Right kidney (tissue), 1 donor: ENCODE data around the gene TMEM132D.

Experiments used
- DNase-seq: peaks from one replicate; pipeline ENCODE4 v3.0.0-alpha.2; 2016

The TMEM132D gene

DNA sequence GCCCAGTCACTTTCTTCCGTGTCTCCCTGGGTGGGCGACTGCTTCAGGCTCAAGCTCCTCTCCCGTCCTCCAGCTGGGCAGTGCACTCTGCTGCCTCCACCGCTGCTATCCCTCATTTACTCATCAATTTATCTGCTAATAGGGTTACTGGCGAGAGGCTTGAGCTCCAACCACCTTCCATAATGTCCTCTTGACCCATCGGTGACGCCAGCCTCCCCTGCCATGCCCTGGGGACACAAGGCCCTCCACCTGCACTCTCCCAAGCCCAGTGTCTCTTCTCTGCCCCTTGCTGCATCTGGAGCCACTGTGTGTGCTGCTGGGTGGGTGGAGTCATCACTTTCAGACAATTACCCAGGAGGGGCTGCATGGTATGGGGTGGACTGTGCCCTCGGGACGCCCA lies 78.5 kb downstream of the TMEM132D start:
- no peak for DNase-seq

DNA sequence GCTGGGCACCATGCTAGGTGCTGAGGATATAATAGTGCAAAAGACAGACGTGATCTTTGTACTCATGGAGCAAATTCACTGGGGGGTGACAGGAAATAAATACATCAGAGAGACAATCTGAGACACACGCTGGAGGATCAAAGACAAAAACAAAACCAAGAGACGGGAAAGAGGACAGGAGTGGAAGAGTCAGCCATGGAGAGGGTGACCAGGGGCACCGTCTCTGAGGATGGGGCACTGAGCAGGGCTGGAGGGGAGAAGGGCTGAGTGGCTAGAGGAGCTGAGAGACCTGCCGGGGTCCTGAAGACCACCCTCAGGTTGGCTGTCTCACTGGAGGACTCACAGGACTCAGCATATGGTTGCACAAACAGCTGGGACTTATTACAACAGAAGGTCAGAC lies 81.9 kb downstream of the TMEM132D start:
- DNase-seq: no peak

DNA sequence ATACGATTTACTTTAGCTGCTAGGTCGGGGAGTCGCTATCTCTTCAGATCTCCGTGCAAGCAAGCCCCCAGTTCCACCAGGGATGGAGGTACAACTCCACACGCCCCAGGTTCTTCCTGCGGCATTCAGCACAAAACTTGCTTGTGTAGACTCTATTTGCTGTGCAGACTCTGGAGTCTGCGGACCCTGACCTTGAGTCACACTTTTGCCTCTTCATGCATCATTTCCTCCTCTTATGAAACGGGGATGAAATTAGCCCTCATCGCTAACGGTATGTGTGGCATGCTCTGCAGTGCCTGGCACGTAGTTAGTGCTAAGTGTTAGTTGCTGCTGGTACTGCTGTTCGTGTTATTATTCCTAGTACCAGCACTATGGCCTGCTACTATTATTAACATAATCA lies 84.4 kb downstream of the TMEM132D start:
- no peak for DNase-seq

DNA sequence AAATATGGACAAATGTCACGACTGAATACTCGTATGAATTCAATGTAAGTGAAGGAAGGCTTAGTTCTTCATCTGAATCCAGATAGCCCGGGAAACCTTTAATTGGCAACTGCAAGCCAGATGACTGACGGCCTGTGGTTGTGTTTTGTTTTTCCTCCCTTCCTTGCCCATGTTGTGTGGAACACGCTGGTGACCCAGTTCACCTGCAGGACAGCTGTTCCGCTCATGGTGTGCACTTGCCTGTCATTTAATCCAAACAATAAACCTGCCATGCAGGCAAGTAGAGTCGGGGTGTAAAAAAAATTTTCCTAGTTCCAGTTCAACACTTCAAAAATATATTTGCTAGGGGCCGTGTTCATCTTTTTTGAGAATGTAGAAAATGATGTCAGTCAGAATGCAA lies 88.0 kb downstream of the TMEM132D start:
- DNase-seq: no peak

DNA sequence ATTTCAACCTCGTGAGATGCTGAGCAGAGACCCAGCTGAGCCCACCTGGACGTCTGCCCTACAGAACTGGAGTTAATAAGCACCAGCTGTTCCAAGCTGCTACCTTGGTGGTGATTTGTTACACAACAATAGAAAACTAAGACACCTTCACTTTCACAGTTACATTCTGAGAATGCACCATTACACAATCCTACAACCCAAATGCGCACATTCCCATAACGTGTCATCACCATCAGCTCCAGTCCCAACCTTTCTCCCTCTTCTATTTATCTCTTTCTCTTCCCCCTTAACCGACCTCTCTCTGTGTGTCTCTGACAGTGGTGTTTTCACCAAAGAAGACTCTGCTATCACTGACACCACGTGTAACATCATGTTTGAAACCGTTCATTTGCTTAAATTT lies 91.9 kb downstream of the TMEM132D start:
- DNase-seq: no peak

DNA sequence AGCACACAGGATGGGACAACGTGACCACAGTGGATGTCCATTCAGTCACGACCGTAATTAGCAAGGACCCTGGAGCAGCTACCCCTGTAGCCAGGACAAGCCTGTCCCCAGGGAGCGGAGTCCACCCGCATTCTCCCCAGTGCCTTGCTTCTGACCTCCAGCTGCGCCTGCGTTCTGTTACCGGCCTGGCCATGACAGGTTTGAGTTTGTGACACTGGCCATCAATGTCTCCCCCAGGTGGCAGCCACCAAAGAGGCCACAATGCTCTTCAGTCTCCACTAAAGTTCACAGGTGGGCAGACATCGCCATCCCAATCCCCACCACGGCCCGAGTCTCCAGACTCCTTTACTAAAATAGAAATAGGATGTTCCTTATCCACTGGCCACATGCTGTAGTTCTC lies 96.7 kb downstream of the TMEM132D start:
- no peak for DNase-seq

DNA sequence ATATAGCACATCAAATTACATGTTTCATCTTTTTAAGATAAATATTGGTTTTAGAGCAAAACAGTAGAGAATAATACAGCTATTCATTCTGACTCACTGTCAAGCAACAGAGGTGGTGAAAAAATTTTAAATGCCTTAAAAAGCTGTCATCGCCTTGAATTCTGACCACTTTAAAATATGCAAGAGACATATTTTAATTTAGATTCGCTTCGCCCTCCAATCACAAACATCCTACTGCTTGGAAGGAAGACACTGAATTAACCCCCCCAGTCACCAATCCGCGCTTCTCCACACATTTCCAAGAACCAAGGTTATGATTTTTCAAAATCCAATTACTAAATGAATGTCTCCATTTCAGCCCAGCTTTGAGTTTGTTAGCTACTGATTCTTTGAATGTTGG lies 112.4 kb downstream of the TMEM132D start:
- no peak for DNase-seq

DNA sequence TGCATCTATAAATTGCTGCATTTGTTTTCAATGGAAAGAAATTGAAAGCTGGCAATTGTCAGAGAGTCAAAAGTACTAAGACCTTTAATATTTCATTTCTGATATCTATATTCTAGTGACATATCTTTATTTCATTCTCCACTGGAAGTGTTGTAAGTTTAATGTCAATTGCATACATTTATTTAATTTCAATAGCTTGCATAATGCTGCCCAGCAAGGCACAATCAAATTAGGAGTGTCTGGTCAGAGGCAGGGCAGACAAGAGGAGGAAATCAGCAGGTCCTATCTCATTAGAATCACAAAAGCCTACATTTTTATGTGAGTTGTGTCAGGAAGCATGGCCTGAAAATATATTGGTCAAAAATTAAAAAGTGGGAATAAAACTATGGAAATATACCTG lies 112.9 kb downstream of the TMEM132D start:
- no peak for DNase-seq

DNA sequence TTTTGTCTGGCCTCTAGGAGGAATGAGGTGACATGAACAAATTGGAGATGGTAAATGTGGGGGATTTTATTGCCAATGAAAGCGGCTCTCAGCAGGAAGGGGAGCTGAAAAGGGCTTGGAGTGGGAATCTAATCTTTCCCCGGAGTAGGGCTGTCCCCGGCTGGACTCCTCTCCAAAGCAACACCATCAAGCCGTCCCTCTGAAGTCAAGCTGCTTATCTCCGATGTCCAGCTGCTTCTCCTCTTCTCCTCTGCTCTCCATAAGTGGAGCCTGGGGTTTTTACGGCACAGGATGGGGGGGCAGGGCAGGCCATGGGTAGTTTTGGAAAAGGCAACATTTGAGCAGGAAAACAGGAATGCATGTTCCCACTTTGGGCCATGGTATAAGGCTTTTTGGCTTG lies 113.5 kb downstream of the TMEM132D start:
- no peak for DNase-seq

DNA sequence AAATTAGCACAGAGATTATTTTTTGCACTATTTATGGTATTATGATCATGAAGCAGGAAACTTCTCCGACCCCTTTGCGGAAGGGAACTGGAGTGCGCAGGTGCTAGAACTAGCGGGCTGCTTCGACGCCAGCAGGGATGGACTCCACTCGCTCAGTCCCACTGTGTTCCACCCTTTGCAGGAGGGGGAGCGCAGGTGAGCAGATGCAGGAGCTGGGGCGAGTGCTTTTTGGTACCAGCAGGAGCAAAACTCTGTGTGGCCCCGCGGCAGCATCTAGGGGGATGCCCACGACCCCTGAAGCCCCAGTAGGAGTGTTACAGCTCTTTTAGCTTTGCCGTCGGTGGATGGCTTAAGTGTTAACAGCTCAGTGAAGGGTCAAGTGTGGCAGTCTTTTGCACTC lies 113.9 kb downstream of the TMEM132D start:
- DNase-seq: no peak

DNA sequence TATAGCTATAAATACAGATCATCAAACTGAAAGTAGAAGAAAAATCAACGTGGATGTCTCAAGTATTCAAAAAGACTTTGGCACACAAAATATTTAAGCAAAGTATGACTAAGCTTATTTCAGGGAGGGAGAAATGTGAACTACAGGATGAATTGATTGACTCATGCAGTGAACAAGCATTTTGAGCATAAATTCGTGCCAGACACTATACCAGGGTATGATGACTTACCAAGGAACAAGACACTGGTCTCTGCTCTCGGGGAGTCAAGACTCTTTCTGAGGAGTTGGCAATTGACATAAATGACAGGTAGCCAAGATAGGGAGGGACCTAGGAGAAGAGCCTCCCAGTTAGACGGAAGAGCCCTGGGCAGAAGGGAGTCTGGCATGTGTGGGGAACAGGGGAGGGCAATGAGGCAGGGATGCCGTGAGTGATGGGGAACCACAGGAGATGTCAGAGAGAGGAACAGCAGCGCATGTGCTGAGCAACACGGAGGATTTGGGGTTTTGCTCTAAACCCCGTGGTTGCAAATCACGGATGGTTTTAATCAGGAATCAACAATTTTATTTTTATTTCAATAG lies 115.2 kb downstream of the TMEM132D start:
- no peak for DNase-seq

DNA sequence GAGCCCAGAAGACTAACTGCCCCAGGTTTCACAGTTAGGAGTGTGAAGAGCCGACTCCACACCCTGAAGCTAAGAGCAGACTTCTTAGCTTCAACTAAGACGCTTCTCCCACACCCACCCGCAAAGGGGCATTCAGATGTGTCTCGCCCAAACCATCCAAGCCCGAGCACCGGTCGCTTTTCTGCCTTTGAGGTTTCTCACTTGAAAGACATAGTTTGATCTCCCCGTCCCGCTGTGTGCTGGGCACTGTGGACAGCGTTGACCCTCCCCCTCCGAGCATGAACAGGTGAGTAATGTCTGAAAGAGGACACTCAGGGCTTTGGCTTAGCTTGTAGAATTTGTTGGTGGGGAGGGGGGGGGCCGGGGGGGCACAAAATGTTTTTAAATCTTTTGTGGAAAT lies 123.8 kb downstream of the TMEM132D start:
- no peak for DNase-seq

DNA sequence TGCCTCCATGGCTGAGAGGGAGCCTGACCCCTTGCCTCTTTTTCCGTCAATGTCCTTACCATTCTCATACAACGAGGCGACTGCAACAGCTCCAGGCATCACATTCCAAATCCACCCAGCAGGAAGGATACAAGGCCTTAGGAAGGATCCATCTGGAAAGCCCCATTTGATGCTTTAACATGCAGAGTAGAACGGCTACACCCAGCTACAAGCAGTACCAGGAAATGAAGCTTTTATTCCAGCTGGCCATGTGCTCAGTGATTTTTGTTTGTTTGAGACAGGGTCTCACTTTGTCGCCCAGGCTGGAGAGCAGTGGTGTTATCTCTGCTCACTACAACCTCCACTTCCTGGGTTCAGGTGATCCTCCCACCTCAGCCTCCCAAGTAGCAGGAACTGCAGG lies 124.8 kb downstream of the TMEM132D start:
- DNase-seq: no peak

DNA sequence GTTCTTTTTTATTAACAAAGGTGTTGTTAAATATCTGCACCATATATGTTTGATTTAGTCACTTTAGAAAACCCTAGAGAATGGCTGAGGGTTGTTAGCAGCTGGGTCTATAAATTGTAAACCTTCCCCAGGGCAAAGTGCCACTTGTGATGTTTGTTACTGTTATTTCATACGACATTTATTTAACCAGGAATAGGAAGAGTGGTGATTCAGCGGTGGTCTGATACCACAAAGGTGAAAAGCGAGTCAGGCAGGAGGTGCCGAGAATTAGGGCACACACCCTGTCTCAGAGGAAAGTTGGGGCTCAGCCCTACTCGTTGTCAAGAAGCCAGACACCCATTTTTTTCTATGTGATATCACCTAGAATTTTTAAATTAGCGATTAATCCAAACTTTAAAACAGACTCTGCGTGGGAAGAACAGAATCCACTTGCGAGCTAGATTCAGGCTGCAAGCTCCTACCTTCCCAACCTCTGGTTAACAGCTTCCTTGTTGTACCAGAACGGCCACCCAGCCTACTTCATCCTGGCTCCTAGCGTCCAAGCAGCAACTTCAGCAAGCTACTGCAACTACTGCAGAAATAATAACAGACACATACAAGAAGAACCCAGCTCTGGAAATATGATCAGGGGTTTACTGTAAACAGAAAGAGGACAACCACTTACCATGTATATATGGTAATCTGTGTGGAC lies 126.7 kb downstream of the TMEM132D start:
- no peak for DNase-seq

DNA sequence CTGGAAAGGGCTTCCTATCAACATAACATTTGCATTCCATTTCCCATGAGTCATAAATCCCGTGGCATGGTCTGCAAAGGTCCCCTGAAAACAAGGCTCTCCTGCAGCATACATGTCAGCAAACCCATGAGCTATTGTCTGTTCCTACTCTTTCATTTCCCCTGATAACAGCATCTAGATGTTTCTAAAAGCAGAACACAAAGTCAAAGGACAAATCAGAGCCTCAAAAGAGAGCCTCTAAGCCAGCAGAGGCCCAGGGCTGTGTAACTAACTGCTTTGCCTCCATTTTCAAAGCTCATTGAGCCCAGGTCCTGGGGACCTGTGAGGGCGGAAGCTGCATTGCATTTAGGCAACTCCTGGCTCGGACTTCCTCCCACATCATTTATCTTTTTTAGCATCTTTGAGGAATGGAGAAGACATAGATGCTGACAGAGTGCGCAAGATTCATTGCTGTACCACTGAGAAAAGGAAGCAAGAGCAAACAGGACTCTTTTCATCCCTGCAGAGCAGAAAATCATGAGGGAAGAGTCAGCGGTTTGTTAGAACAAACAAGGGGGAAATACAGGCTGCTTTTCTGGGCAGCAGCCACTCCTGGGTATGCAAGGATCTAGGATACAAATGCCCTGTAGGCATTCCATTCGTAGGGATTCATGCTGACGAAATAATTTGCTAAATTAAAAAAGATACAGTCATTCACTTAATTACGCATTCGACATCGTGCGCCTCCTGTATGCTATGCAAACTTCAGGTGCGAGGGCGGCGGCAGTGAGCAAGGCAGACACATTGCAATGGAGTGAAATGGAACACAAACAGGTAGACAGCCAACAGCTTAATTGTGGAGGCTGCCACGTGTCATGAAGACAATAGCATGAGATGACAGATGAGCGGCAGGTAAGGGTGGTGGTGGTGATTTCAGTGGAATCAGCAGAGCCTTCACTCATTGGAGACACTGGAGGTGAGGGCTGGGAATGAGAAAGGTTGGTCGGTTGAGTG lies 131.0 kb downstream of the TMEM132D start:
- DNase-seq: peak; percentile 23

DNA sequence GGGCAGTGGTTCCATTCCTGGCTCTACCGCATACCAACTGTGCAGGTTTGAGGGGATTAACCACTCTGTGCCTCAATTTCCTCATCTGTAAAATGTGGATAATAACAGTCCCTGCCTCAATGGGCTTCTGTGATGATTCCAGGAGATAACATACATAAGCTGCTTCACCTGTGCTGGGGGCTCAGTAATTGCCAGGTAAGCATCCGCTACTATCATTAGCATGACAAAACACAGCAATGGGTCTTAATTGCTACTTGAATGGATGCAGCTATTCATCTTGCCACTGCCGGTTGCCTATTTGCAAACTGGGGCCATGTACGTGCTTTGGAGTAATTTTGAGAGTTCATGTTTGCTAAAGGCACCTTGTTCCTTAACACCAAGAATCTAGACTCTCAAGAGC lies 132.6 kb downstream of the TMEM132D start:
- no peak for DNase-seq

DNA sequence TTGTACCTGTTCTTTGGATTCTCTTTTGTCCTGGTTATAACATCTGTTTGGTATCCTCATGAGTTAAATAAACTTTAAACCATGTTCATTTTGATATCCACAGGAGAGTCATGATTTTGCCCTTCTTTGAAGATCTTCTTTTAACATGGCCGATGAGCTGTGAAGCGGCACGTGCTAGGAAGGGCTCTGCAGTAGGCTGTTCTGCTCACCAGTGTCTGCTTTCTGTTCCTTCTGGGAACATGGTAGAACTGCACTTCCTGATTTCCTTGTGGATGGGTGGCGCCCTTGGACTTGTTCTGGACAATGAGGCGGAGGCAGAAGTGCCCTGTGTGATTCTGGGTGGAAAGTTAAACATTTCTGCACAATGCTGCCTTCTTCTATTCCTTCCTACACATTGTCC lies 138.1 kb downstream of the TMEM132D start:
- DNase-seq: no peak

DNA sequence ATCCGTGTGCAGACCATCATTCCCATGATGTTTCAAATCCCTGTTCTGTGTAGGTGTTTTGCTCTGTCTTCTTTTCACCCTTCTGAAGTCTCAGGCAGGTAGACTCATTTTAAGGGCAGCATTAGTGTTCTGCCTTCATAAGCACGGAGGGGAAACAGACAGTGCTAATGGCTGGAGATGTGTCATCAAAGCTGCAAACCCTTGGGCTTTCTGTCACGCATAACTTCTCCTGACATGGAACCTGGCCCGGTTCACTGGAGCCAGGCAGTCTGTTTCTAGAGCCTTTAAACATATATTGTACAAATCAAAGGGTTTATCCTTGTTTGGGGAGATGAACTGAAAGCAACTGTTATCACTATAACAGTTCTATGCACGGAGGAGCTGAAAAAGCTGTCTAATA lies 141.4 kb downstream of the TMEM132D start:
- no peak for DNase-seq

DNA sequence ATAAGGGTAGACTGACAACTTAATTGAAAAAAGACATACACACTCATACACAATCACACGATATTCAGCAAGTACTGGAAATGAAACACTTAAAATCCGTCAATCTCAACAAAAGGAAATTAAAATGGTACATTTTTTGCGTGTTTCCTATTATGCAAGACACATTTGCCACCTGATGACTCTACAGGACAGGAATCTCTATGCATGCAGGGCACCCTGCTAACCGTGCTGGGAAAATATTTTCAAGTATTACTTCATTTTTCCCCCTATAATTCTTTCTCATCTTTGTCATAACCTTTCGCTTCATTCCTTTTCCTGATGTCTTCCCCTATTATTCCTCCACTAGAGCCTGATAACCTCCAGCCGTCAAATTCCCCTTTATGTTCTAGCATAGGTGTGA lies 150.2 kb downstream of the TMEM132D start:
- no peak for DNase-seq

DNA sequence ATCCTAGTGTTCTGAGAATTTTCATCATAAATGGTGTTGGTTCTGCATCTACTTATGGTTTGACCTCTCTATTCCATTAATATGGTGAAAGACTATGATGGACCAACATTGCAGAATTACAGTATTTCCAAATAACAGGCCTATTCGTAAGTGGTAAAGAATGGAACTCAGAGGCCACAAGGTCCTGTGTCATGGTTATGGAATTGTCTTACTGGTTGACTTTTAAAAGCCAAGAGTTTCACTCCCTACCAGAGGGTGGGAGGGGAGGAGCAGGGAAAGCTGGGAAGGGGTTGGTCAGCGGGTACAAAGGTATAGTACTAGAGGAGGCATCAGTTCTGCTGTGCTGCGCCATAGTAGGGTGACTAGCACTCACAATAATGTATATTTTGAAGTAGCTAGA lies 153.4 kb downstream of the TMEM132D start:
- no peak for DNase-seq

DNA sequence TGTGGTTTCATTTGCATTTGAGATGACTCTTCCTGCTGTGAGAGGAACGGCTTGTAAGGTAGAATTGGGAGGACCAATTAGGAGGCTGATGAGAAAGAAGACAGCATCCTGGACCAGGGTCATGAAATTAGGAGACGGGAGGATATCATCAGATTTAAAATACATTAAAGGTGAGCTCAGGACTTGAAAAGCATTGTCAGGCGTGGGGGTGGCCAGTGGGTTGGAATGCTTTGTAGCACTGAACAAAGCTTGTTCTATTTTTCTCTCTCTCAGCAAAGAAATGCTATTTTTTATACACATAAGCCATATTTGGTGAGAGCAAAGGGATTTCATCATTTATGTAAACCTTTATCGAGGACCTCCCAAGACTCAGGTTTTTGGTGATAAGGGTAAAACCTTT lies 157.5 kb downstream of the TMEM132D start:
- no peak for DNase-seq

DNA sequence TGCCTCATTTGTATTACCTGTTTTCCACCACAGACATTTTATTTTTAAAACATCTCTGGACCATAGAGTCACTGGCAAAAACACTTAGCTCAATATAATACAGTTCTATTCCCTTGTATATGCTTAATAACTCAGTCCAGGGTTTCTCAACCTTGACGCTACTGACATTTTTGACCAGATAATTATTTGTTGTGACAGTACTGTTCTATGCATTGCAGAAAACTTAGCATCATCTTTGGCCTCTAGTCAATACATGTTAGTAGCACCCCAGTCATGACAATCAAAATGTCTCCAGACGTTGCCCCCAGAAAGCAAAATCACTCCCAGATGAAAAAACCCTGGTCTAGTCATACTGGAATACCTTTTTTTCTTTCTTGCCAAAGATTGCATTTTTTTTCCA lies 174.7 kb downstream of the TMEM132D start:
- DNase-seq: no peak

DNA sequence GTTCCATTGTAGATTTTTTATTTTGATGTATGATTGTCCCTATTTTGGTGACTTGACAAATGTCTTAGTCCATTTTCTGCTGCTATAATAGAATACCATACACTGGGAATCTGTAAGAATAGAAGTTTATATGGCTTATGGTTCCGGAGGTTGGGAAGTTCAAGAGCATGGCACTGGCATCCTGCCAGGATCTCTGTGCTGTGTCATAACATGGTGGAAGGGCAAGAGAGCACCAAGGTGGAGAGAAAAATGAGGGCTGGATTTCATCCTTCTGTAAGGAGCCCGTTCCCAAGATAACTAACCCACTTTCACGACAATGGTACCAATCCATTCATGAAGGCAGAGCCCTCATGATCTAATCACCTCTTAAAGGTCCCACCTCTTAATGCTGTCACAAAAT lies 176.7 kb downstream of the TMEM132D start:
- DNase-seq: no peak

DNA sequence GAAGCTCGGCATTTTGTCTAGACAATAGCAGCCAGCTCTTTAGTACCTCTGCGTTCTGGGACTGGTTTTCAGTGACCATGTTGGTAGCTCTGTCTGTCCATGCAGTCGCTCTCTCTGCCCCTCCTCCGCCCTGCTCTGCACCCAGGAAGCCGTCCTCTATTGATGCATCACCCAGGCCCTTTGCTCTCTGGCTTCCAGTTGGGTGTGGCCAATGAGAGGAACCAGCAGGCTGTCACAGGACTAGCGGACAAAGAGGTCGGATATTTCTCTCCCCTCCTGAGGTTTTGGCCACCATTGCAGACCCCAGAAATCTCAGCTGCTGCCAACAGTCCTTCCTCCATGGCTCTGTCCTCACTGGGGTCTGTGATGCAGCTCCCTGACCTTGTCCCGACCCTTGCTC lies 180.6 kb downstream of the TMEM132D start:
- DNase-seq: no peak
